ENCODE data around the gene FBN3. TPM values are rescaled to one million over a fixed set of nuclear protein-coding genes. Genes with fewer than 3 reads are reported as not detected.
A peak's percentile ranks its signal among the peaks of the same experiment; 100 is the strongest.
"Not testable (repeated sequence)": the region's sequence is repeated elsewhere in the genome, so short reads cannot be mapped to it uniquely, and the experiment has no call there.

Gene FBN3
- total RNA-seq, 4 donors from 2014 or later, result 0.02 TPM; not detected in 3

DNA sequence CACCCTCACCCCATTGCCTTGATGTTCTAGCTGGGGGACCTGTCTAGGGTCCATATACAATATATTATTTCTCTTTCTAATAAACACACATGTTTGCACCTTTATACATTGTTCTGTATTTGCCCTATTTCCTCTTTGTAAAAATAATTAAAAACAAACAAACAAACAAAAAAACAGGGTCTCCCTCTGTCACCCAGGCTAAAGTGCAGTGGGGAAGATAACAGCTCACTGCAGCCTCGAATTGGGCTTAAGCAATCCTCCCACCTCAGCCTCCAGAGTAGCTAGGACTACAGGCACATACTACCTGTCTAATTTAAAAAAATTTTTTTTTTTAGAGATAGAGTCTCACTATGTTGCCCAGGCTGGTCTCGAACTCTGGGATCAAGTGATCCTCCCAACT lies 5.9 kb upstream of the FBN3 start:
- Histone ChIP-seq H3K4me1 (peaks cover 0 to 17% (median 7%) of the 10 kb centered on the region in 3 donors), H3K27me3 (peaks cover 30% of the 10 kb centered on the region), H3K27ac (peak overlapping the region in 1 of 4 donors; percentile 56), H3K4me3 (no peak overlapping the region), H3K9me3 (no peaks in the 10 kb centered on the region), H3K36me3 (no peaks in the 10 kb centered on the region)
- no peak for ATAC-seq
- 53 to 56% methylated on average over 2 of the region's 2 CpGs for WGBS, 2 donors (ENCODE audit: low coverage in 1 of 2)
- no peak for TF ChIP-seq EP300 (IDR thresholded peaks at IDR 0.05)
- no peak for TF ChIP-seq CTCF (IDR thresholded peaks at IDR 0.05)
- TF ChIP-seq POLR2AphosphoS5 (IDR thresholded peaks at IDR 0.05), result no peak
- no peak for TF ChIP-seq POLR2A (IDR thresholded peaks at IDR 0.05)

GRCh38 chr19:8154014-8154413 lies 4.6 kb upstream of the FBN3 start:
- peaks cover 0 to 24% (median 13%) of the 10 kb centered on the region in 3 donors for H3K4me1 ChIP-seq
- not testable (repeated sequence) for H3K9me3 ChIP-seq, H3K36me3 ChIP-seq, H3K27ac ChIP-seq, ATAC-seq, H3K4me3 ChIP-seq
- peaks cover 43% of the 10 kb centered on the region for H3K27me3 ChIP-seq
- 52% methylated on average over 4 of the region's 10 CpGs; no CpG with 5 or more reads in 1 of the 2 donors for WGBS, 2 donors (ENCODE audit: low coverage in 1 of 2)

DNA sequence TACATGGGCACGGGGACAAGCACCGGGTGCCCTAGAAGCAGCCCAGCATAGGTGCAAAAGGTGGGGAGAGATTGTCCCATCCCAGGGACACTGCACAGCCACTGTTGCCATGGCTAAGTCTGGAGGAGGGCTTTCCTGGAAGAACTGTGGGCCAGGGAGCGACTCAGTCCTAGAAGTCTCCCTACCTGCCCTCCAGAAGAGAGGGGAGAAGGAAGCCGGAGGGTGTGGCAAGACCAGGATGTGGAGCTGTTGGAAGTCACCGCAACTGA lies 2.3 kb upstream of the FBN3 start:
- Histone ChIP-seq H3K36me3 (no peaks in the 10 kb centered on the region), H3K4me3 (no peak overlapping the region), H3K27ac (no peak overlapping the region), H3K9me3 (no peaks in the 10 kb centered on the region), H3K27me3 (peaks cover 66% of the 10 kb centered on the region), H3K4me1 (peaks cover 0 to 33% (median 19%) of the 10 kb centered on the region in 3 donors)
- TF ChIP-seq EP300 (IDR thresholded peaks at IDR 0.05), result no peak
- TF ChIP-seq POLR2AphosphoS5 (IDR thresholded peaks at IDR 0.05), result no peak
- TF ChIP-seq POLR2A (IDR thresholded peaks at IDR 0.05), result no peak
- no peak for TF ChIP-seq CTCF (IDR thresholded peaks at IDR 0.05)
- 40 to 56% methylated on average over 2 to 3 of the region's 5 CpGs for WGBS, 2 donors (ENCODE audit: low coverage in 1 of 2)
- no peak for ATAC-seq

DNA sequence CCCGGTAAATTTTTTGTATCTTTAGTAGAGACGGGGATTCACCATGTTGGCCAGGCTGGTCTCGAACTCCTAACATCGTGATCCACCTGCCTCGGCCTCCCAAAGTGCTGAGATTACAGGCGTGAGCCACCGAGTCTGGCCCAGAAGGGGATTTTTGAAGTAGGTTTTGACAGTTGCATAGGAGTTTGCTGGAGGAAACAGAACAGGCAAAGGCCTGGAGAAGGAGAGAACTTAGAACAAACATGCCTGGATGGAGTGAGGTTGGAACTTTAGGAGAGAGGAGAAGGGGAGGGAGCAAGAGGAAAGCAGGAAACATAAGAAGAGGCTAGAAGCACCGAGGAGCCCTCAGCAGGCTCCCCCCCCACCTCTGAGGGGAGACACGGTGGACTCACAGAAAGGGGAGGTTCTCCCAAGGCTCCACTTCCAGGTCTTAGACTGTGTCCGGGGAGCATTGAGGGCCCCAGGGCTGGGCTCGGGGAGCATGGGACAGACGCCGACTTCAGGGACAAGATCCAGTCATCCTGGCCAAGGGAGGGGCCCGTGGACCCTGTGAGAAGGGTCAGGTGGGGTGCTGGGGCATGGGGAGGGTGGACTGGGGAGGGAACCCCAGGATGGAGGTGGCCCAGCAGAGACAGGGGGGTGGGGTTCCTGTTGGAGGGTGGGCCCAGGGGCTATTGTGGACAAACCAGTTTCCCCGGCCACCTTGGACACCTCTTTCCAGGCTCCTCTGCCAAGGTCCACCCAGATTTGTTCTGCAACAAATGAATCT lies 1.8 kb upstream of the FBN3 start:
- Histone ChIP-seq H3K4me3 (no peak overlapping the region), H3K27ac (no peak overlapping the region), H3K9me3 (no peaks in the 10 kb centered on the region), H3K27me3 (peaks cover 72% of the 10 kb centered on the region), H3K4me1 (peaks cover 0 to 33% (median 19%) of the 10 kb centered on the region in 3 donors), H3K36me3 (no peaks in the 10 kb centered on the region)
- 67% methylated on average over 2 of the region's 15 CpGs; no CpG with 5 or more reads in 1 of the 2 donors for WGBS, 2 donors (ENCODE audit: low coverage in 1 of 2)
- no peak for TF ChIP-seq POLR2A (IDR thresholded peaks at IDR 0.05)
- no peak for TF ChIP-seq CTCF (IDR thresholded peaks at IDR 0.05)
- no peak for TF ChIP-seq EP300 (IDR thresholded peaks at IDR 0.05)
- TF ChIP-seq POLR2AphosphoS5 (IDR thresholded peaks at IDR 0.05), result no peak
- no peak for ATAC-seq

GRCh38 chr19:8150178-8150865 lies 930 bp upstream of the FBN3 start:
- Histone ChIP-seq H3K27ac (no peak overlapping the region), H3K9me3 (no peaks in the 10 kb centered on the region), H3K4me1 (peaks cover 0 to 31% (median 19%) of the 10 kb centered on the region in 3 donors), H3K36me3 (no peaks in the 10 kb centered on the region), H3K4me3 (no peak overlapping the region), H3K27me3 (peaks cover 80% of the 10 kb centered on the region)
- 83 to 91% methylated on average over 1 to 5 of the region's 6 CpGs for WGBS, 2 donors (ENCODE audit: low coverage in 1 of 2)
- ATAC-seq, result no peak
- TF ChIP-seq EP300 (IDR thresholded peaks at IDR 0.05) (no peak), POLR2AphosphoS5 (IDR thresholded peaks at IDR 0.05) (no peak), CTCF (IDR thresholded peaks at IDR 0.05) (no peak), POLR2A (IDR thresholded peaks at IDR 0.05) (no peak)

All from gastroesophageal sphincter (tissue), 4 donors.